ENCODE data around the gene CAMK2D.
A peak's percentile ranks its signal among the peaks of the same experiment; 100 is the strongest.
"Not testable (repeated sequence)": the region's sequence is repeated elsewhere in the genome, so short reads cannot be mapped to it uniquely, and the experiment has no call there.

Gene CAMK2D

GRCh38 chr4:113764720-113765264, 3.3 kb upstream of the CAMK2D start:
- Histone ChIP-seq H3K4me3 (no peak overlapping the region), H3K27ac (no peak overlapping the region)

DNA sequence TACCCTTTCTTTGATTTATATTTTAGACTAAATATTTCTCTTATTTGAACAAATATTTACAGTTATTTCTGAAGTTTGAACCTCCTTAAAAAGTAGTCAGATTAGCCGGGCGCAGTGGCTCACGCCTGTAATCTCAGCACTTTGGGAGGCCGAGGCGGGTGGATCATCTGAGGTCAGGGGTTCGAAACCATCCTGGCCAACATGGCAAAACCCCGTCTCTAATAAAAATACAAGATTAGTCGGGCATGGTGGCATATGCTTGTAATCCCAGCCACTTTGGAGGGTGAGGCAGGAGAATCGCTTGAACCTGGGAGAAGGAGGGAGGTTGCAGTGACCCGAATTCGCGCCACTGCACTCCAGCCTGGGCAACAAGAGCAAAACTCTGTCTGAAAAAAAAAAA, 2.4 kb upstream of the CAMK2D start:
- H3K27ac ChIP-seq, H3K4me3 ChIP-seq: not testable (repeated sequence)

DNA sequence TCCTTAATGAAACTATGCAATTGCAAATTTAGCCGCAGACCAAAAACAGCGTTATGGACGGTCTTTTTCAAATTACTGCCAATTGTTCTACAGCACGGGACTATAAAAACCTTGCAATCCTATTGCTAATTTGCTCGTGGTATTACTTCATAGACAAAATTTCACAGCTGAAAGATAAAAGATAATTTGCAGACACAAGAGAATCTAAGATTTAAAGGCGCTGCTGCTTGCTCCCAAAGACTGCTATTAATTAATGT, 1.4 kb upstream of the CAMK2D start:
- peak overlapping the region in 20 of 21 experiments; percentile 74 to 100 (median 98) for H3K27ac ChIP-seq

GRCh38 chr4:113762186-113763028, 869 bp upstream of the CAMK2D start:
- peak overlapping the region; percentile 92 to 100 (median 97) for H3K27ac ChIP-seq
- peak overlapping the region; percentile 56 to 83 (median 69) for H3K4me3 ChIP-seq

More for the DNA sequence above, 1.4 kb upstream of the CAMK2D start:
- H3K4me3 ChIP-seq = peak overlapping the region; percentile 56 to 83 (median 69)

GRCh38 chr4:113760795-113761619, 531 bp downstream of the CAMK2D start:
- Histone ChIP-seq H3K27ac (peak overlapping the region; percentile 92 to 100 (median 97)), H3K4me3 (peak overlapping the region; percentile 56 to 83 (median 69))

DNA sequence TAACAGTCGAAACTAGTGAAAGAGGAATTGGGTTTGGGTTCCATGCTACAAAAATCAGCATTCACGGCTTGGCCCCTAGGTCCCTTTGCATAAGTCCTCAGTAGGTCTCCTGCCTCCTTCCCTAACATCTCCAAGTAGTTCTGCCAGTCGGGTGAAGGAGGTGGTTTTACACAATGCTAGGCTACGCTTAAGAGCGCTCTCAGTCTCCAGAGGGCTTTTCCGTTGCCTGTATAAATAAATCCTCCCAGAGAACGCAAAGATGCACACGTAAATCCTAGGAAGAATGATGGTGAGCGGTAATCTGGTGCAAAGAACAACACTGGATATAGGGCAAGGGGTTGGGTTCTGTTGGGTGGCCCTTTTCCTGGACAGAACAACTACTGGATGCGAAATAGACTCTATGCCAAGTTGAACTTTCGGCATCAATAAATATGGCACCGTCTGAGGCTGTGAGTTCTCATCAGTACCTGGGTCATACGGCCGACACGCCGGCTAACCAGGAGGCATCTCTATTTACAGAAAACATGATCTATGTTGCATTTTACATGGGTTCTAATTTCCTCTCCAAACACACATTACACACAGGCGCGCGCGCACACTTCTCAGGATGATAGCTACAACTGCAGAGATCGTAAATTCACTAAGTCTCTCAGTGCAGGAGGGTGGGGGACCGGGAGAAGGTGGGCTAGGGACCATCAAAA, 1.3 kb downstream of the CAMK2D start:
- Histone ChIP-seq H3K27ac (peak overlapping the region; percentile 92 to 100 (median 97)), H3K4me3 (peak overlapping the region; percentile 56 to 83 (median 69))

DNA sequence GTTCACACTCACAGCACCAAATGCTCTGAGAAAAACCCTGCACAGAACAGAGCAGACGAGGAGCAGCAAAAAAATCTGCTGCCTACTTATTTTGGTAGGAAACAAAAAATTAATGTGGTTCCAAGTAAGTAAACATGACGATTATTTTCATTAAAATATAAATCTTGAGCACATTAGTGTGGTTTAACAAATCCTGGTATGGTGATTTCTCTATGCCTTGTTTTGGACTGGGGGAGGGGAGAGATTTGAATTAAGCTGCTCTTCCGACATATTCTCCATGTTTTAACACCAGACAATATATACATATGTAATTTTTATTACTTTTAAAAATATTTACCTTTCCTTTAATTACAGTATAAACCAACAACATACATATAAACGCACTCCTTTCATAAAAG, 1.8 kb downstream of the CAMK2D start:
- H3K4me3 ChIP-seq = peak overlapping the region; percentile 56 to 83 (median 69)
- H3K27ac ChIP-seq = peak overlapping the region in 14 of 21 experiments; percentile 11 to 100 (median 98)

DNA sequence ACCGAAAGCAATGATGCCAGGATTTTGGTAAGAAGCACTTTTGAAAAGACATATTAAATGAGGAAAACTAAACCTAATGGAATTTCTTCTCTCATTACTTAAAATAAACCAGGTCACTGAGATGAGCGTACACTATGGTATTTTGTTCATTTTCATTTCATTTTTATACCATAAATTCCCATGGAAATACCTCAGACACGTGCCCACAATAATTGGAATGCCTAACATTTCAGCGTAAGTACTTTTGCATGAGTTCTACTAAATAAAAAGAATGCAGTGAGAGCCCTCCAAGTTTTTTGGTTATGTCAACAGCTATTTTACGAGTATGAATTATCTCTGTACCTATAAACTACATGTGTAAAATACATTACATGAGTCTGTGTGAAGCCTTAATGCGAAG, 3.2 kb downstream of the CAMK2D start:
- Histone ChIP-seq H3K4me3 (no peak overlapping the region), H3K27ac (no peak overlapping the region)

GRCh38 chr4:113757486-113757885, 4.1 kb downstream of the CAMK2D start:
- Histone ChIP-seq H3K4me3 (no peak overlapping the region), H3K27ac (no peak overlapping the region)

DNA sequence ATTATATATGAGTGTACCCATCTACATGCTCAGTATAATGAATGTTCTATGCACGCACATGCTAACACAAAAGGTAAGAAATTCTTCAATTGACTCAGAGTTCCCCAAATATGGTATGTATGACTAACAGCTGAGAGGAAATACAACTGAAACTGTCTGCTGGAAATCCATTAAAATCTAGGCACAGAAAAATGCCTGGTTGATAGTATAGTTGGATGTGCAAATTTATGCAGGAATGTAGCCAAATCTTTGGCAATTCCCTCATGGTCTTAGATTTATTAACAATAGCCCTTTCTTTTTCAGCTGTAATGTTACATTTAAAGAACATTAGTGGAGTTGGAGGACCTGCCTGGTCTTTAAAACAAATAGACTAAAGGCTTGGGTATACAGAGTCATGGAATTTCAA, 5.5 kb downstream of the CAMK2D start:
- H3K4me3 ChIP-seq = no peak overlapping the region
- H3K27ac ChIP-seq = no peak overlapping the region

DNA sequence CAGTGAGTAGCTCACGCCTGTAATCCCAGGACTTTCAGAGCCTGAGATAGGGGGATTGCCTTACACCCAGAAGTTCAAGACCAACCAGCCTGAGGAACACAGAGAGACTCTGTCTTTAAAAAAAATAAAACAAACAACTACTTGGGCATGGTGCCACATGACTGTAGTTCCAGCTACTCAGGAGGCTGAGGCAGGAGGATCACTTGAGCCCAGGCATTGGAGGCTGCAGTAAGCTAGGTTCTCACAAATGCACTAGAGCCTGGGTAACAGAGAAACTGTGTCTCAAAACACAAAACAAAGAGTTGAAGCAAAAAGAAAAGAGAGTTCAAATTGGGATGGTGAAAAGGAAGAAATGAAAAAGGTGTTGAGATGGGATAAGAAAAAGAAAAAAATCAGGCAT, 10.8 kb downstream of the CAMK2D start:
- Histone ChIP-seq H3K27ac (no peak overlapping the region), H3K4me3 (no peak overlapping the region)

DNA sequence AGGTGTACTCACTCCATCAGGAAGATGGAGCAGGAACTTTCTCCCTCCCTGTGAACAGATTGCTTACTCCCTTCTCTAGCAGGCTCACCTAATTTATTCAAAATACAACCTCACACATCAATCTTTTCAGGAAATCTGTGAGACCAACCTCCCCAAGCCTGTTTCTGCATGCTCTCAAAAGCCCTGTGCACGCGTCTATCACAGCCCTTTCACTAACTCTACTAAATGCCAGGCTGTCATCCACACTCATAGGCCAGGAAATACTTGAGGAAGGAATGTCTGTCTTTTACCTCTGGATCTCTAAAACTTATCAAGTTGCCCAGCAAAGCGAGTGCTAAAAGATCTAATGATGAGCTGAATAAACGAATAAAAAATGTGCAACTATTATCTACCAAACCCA, 11.2 kb downstream of the CAMK2D start:
- Histone ChIP-seq H3K4me3 (no peak overlapping the region), H3K27ac (no peak overlapping the region)

DNA sequence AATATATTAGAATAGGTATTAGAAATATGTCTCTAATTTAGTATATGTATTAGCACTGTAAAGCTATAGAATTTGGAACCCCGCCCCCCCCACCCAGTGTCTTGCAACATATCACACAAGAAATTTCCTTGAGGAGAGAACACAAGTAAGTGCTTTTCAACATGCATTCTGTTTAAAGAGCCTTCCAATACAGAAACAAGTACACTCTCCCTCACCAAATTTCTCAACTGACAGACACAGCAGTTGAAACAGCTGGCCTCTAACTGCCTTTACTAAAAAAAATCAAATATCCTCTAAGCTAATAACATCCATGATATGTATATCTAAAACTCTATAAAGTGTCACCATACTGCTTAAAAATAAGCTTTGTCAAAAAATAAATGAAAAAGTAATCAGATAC, 12.4 kb downstream of the CAMK2D start:
- no peak overlapping the region for H3K4me3 ChIP-seq
- no peak overlapping the region for H3K27ac ChIP-seq

GRCh38 chr4:113747949-113748348, 13.6 kb downstream of the CAMK2D start:
- Histone ChIP-seq H3K27ac (no peak overlapping the region), H3K4me3 (no peak overlapping the region)

- Histone ChIP-seq H3K27ac (no peak overlapping the region), H3K4me3 (no peak overlapping the region)
These were observed 15.8 kb downstream of the CAMK2D start for GRCh38 chr4:113745711-113746110.

DNA sequence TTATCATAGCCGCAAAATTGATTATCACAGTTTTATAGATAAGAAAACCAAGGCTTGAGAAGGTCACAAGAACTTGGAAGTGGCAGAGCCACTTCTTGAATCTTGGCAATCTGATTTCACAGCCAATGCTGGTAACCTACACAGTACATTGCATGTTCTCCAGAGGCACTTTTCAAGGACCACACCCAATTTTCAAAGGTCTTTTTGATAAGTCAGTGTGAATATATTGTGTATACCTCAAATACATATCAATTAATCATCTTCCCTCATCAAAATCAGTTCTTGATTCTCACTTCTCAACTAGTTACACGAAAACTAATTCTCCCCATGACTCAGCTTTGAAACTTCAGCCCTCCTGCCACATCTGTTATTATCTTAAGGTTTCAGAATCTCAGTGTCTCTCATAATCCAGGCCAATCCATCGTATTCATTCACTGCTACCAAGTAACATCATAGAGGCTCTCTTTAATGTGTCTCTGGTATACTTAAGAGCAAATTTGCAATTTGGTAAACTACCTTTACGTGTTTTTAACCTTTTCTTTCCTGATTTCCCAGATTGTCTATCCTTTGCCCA, 16.8 kb downstream of the CAMK2D start:
- H3K4me3 ChIP-seq = no peak overlapping the region
- H3K27ac ChIP-seq = no peak overlapping the region

GRCh38 chr4:113743690-113744089, 17.8 kb downstream of the CAMK2D start:
- Histone ChIP-seq H3K4me3 (no peak overlapping the region), H3K27ac (no peak overlapping the region)

DNA sequence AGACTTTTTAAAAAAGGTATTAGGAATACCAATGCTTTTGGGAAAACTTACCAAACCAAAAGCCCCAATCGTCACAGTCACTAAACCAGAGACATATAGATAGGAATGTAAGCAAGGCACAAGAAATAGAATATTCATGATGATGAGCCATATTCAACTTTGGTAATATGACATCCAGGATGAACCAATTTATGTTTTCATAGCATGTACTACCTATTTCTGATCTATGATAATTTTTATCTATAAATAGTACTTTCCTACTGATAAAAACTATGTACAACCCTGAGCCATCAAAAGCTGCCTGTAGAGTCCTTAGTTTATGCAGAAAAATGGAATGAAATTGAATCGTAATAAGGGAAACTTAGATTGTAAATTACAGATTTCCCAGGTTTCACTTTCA, 18.9 kb downstream of the CAMK2D start:
- no peak overlapping the region for H3K27ac ChIP-seq
- H3K4me3 ChIP-seq = no peak overlapping the region

DNA sequence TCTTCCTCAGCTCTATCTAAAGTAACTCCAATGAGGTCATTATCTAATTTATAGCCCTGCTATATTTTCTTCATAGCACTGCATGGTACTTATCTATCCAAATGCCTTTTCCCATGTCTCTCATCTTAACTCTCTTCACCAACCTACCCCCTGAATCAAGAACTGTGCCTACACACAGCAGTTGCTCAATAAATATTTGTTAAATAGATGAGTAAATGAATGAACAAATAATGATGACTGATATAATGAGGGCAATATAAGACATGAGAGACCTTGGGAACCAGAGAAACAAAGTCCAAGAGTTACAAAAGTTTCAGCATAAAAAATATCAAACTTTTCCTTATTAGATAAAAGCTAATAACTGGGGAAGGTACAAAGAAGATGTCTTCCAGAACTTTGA, 19.6 kb downstream of the CAMK2D start:
- Histone ChIP-seq H3K4me3 (no peak overlapping the region), H3K27ac (no peak overlapping the region)

GRCh38 chr4:113740857-113741379, 20.6 kb downstream of the CAMK2D start:
- no peak overlapping the region for H3K27ac ChIP-seq

More at GRCh38 chr4:113740857-113741379, 20.6 kb downstream of the CAMK2D start:
- H3K4me3 ChIP-seq = no peak overlapping the region

Measured in skin epidermis (tissue), 12 donors.